Measurements from ENCODE around the gene GPR17. TPM values are rescaled to one million over a fixed set of nuclear protein-coding genes. Genes with fewer than 3 reads are reported as not detected.
A peak's percentile ranks its signal among the peaks of the same experiment; 100 is the strongest.

GPR17 gene
- total RNA-seq, 2 experiments from 2014 or later: 0.22 TPM; not detected in 1

- DNase-seq (ENCODE audit: low spot score): no peak
- Histone ChIP-seq H4K20me1 (ENCODE audit: insufficient read depth, low read length) (no peaks in the 10 kb centered on the region), H3K9me3 (ENCODE audit: low read length) (no peaks in the 10 kb centered on the region), H3K27ac (ENCODE audit: low read depth, low read length, poor library complexity, severe bottlenecking) (no peak overlapping the region), H3K4me1 (ENCODE audit: insufficient read depth, low read length, poor library complexity, severe bottlenecking) (no peaks in the 10 kb centered on the region), H3K4me2 (ENCODE audit: low read length) (no peak overlapping the region), H3K36me3 (ENCODE audit: insufficient read depth, low read length) (no peaks in the 10 kb centered on the region), H3K9me2 (ENCODE audit: insufficient read depth, low read length) (no peaks in the 10 kb centered on the region), H3K79me2 (ENCODE audit: insufficient read depth, low read depth, low read length) (no peaks in the 10 kb centered on the region), H2AFZ (ENCODE audit: low read length) (no peak overlapping the region), H3K4me3 (ENCODE audit: low read depth, low read length, poor library complexity, severe bottlenecking) (no peak overlapping the region)
- TF ChIP-seq EZH2phosphoT487 (IDR thresholded peaks at IDR 0.05; ENCODE audit: borderline replicate concordance, low read depth, low read length) (no peak), CTCF (conservative IDR thresholded peaks at IDR 0.05; ENCODE audit: low read length) (peak; percentile 63; the same call in 1 of the 2 replicates)
- intact Hi-C loops (cut with micrococcal nuclease; ENCODE audit: unreplicated experiment): loop anchor here (1.0 kb wide), 1 partner anchor 59 kb away; no protein-coding TSS in a partner anchor
- no TSS peak for BruUV-seq (replicated peaks)
- ChIA-PET POLR2A (interaction anchor here (1.8 kb wide), 1 partner anchor 59 kb away, joined by 5 read pairs; no protein-coding TSS in a partner anchor), CTCF (ENCODE audit: unreplicated experiment) (interaction anchor here (1.0 to 4.2 kb wide), 2 partner anchors 59 to 74 kb away, joined by 3 to 21 read pairs; no protein-coding TSS in a partner anchor)
Measured at GRCh38 chr2:127650041-127650784, 4.3 kb downstream of the GPR17 start.

- H3K27ac ChIP-seq (ENCODE audit: low read depth, low read length, poor library complexity, severe bottlenecking): no peak overlapping the region
- no peaks in the 10 kb centered on the region for H3K9me3 ChIP-seq (ENCODE audit: low read length)
- H3K9me2 ChIP-seq (ENCODE audit: insufficient read depth, low read length): no peaks in the 10 kb centered on the region
- TF ChIP-seq CTCF (conservative IDR thresholded peaks at IDR 0.05; ENCODE audit: low read length) (no peak), EZH2phosphoT487 (IDR thresholded peaks at IDR 0.05; ENCODE audit: borderline replicate concordance, low read depth, low read length) (no peak)
- POLR2A ChIA-PET: interaction anchor here (1.8 kb wide), 1 partner anchor 60 kb away, joined by 5 read pairs; no protein-coding TSS in a partner anchor
- H4K20me1 ChIP-seq (ENCODE audit: insufficient read depth, low read length): no peaks in the 10 kb centered on the region
- no TSS peak for BruUV-seq (replicated peaks)
- DNase-seq (ENCODE audit: low spot score): no peak
- no peak overlapping the region for H3K4me3 ChIP-seq (ENCODE audit: low read depth, low read length, poor library complexity, severe bottlenecking)
- no peaks in the 10 kb centered on the region for H3K4me1 ChIP-seq (ENCODE audit: insufficient read depth, low read length, poor library complexity, severe bottlenecking)
- no peak overlapping the region for H3K4me2 ChIP-seq (ENCODE audit: low read length)
- CTCF ChIA-PET (ENCODE audit: unreplicated experiment): interaction anchor here (1.0 to 4.2 kb wide), 2 partner anchors 60 to 75 kb away, joined by 3 to 21 read pairs; no protein-coding TSS in a partner anchor
- H2AFZ ChIP-seq (ENCODE audit: low read length): no peak overlapping the region
- no peaks in the 10 kb centered on the region for H3K36me3 ChIP-seq (ENCODE audit: insufficient read depth, low read length)
- no peaks in the 10 kb centered on the region for H3K79me2 ChIP-seq (ENCODE audit: insufficient read depth, low read depth, low read length)
- intact Hi-C loops (cut with micrococcal nuclease; ENCODE audit: unreplicated experiment): loop anchor here (1.0 kb wide), 1 partner anchor 60 kb away; no protein-coding TSS in a partner anchor
Measured at GRCh38 chr2:127650785-127651380, 4.9 kb downstream of the GPR17 start.

Data from OCI-LY7 (cell line).